ENCODE results near the gene SGK1. TPM values are rescaled to one million over a fixed set of nuclear protein-coding genes. Genes with fewer than 3 reads are reported as not detected.
A peak's percentile ranks its signal among the peaks of the same experiment; 100 is the strongest.
"Not testable (repeated sequence)": the region's sequence is repeated elsewhere in the genome, so short reads cannot be mapped to it uniquely, and the experiment has no call there.

The SGK1 gene
- polyA plus RNA-seq, 2 of the 4 experiments (the other 2 are of a cell fraction): 41.3 to 131 TPM

- TF ChIP-seq TP53 (CRISPR knock-in tag; IDR thresholded peaks at IDR 0.05) (no peak), NFE2L2 (conservative IDR thresholded peaks at IDR 0.05; ENCODE audit: low read length) (no peak), USF2 (IDR thresholded peaks at IDR 0.05) (no peak), SMC3 (IDR thresholded peaks at IDR 0.05) (no peak), KDM1A (IDR thresholded peaks at IDR 0.05; ENCODE audit: low read depth) (no peak), RARB (CRISPR knock-in tag; IDR thresholded peaks at IDR 0.05) (no peak), ZSCAN20 (CRISPR knock-in tag; IDR thresholded peaks at IDR 0.05) (no peak), ESRRA (IDR thresholded peaks at IDR 0.05; ENCODE audit: borderline replicate concordance, low read length) (no peak), NPAS2 (CRISPR knock-in tag; IDR thresholded peaks at IDR 0.05; ENCODE audit: borderline replicate concordance) (no peak)
These were observed 101.5 kb downstream of the SGK1 start (continued) for GRCh38 chr6:134216301-134217010.

DNA sequence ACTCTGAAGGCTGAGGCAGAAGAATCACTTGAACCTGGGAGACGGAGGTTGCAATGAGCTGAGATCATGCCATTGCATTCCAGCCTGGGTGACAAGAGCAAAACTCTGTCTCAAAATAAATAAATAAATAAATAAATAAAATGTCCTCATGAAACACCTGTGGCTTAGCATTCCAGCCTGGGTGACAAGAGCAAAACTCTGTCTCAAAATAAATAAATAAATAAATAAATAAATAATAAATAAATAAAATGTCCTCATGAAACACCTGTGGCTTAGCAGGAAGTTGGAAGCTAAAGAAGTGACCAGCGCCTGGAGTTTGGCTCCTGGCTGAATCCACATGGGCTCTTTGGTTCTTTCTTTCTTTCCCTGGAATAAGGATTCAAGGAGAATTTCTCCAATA lies 104.5 kb downstream of the SGK1 start:
- POLR2A ChIA-PET; H3K4me2 ChIP-seq; H3K27ac ChIP-seq; ATAC-seq; DNase-seq (ENCODE audit: low read depth in 1 of 2, low spot score in 1 of 2); H3K4me1 ChIP-seq; H3K4me3 ChIP-seq; H3K9me3 ChIP-seq; FAIRE-seq: not testable (repeated sequence)
- TF ChIP-seq ZC3H11A (IDR thresholded peaks at IDR 0.05): peak; percentile 25; the same call in 1 of the 2 replicates
- CTCF ChIA-PET: interaction anchor here (1.7 kb wide), 1 partner anchor 15 kb away, joined by 3 read pairs; no protein-coding TSS in a partner anchor
- 90% methylated on average over 2 of the region's 2 CpGs for WGBS (ENCODE audit: missing lambda C conversion rate)

- Histone ChIP-seq H3K4me3 (no peak overlapping the region), H3K4me1 (no peaks in the 10 kb centered on the region), H3K9me3 (no peaks in the 10 kb centered on the region), H3K27ac (no peak overlapping the region), H3K4me2 (no peak overlapping the region)
- ChIA-PET POLR2A (no interaction called here), CTCF (interaction anchor here (0.7 to 1.4 kb wide), 2 partner anchors 33 to 87 kb away, joined by 3 to 7 read pairs; no protein-coding TSS in a partner anchor)
- DNase-seq (ENCODE audit: low read depth in 1 of 2, low spot score in 1 of 2): no peak
- WGBS (ENCODE audit: missing lambda C conversion rate): 83% methylated on average over 3 of the region's 3 CpGs
- TF ChIP-seq PHF8 (IDR thresholded peaks at IDR 0.05; ENCODE audit: borderline replicate concordance, low read depth) (no peak), MAZ (IDR thresholded peaks at IDR 0.05; ENCODE audit: borderline replicate concordance, low read depth, low read length) (no peak), NFE2L2 (conservative IDR thresholded peaks at IDR 0.05; ENCODE audit: low read length) (no peak), EHMT2 (IDR thresholded peaks at IDR 0.05; ENCODE audit: low read depth) (no peak), HOXB5 (CRISPR knock-in tag; IDR thresholded peaks at IDR 0.05) (no peak), NR3C1 (IDR thresholded peaks at IDR 0.05) (no peak), JUNB (IDR thresholded peaks at IDR 0.05) (no peak), POLR2A (IDR thresholded peaks at IDR 0.05; ENCODE audit: low read length) (no peak), ESRRA (IDR thresholded peaks at IDR 0.05; ENCODE audit: borderline replicate concordance, low read length) (no peak), RFX5 (IDR thresholded peaks at IDR 0.05) (no peak)
- FAIRE-seq: no peak
- ATAC-seq: no peak
These were observed 106.6 kb downstream of the SGK1 start for GRCh38 chr6:134211297-134211696.

- ATAC-seq (no peak), FAIRE-seq (no peak), DNase-seq (ENCODE audit: low read depth in 1 of 2, low spot score in 1 of 2) (no peak)
- Histone ChIP-seq H3K9me3 (no peaks in the 10 kb centered on the region; the same call in 2 of the 3 replicates), H3K4me1 (no peaks in the 10 kb centered on the region), H3K4me2 (no peak overlapping the region), H3K4me3 (no peak overlapping the region), H3K27ac (no peak overlapping the region)
- CTCF ChIA-PET: interaction anchor here (0.6 kb wide), 1 partner anchor 12 kb away, joined by 3 read pairs; no protein-coding TSS in a partner anchor
- POLR2A ChIA-PET: no interaction called here
- WGBS (ENCODE audit: missing lambda C conversion rate): 90% methylated on average over 4 of the region's 4 CpGs
- TF ChIP-seq ZC3H11A (IDR thresholded peaks at IDR 0.05) (no peak), RNF2 (IDR thresholded peaks at IDR 0.05; ENCODE audit: borderline replicate concordance, low read depth) (no peak), ELK1 (IDR thresholded peaks at IDR 0.05; ENCODE audit: low read depth, low read length) (no peak)
These were observed 110.5 kb downstream of the SGK1 start for GRCh38 chr6:134207421-134207820.
